Naive thymus-derived CD4-positive, alpha-beta T cell (primary cell): ENCODE results near the gene WASF3. TPM values are rescaled to one million over a fixed set of nuclear protein-coding genes. Genes with fewer than 3 reads are reported as not detected.
A peak's percentile ranks its signal among the peaks of the same experiment; 100 is the strongest.

Experiments used
- ATAC-seq: fragments of 150-1000 bp; cut with Tn5 transposase; 2 replicates; pipeline ENCODE4 v1.10.0; 2021; ENCODE audit warnings: mild to moderate bottlenecking, moderate library complexity
- CTCF ChIA-PET: fragments of 350-600 bp; sonication (Branson Sonifier 250); formaldehyde crosslinking; loops from one replicate; lab custom pipeline; 2021; ENCODE audit warnings: antibody characterized with exemption; lab: Charles Lee
- POLR2A ChIA-PET: fragments of 350-600 bp; sonication (Branson Sonifier 250); formaldehyde crosslinking; loops from one replicate; lab custom pipeline; 2021; ENCODE audit warnings: antibody characterized with exemption, inconsistent platforms; lab: Charles Lee
- DNase-seq, 9 donors: peaks; one replicate each; pipeline versions ENCODE4 v3.0.0 to v3.0.0-alpha.2; 2020 to 2022; ENCODE audit warnings: mixed read lengths in 1 of 9
- H3K27ac ChIP-seq: one replicate; pipeline ENCODE4 v1.7.0; 2013; ENCODE audit warnings: mild to moderate bottlenecking, low read depth, low read length, moderate library complexity
- H3K27me3 ChIP-seq, 2 donors: one replicate each; pipeline ENCODE4 v1.7.0; 2013; ENCODE audit warnings: low read length in 2 of 2, mild to moderate bottlenecking in 2 of 2, moderate library complexity in 2 of 2; ENCODE audit not compliant: control insufficient read depth in 2 of 2, insufficient read depth in 2 of 2
- H3K36me3 ChIP-seq, 3 experiments: 1 replicate in 2 of 3; 2 replicates in 1 of 3; pipeline ENCODE4 v1.7.0; 2013; ENCODE audit warnings: low read length in 3 of 3, mild to moderate bottlenecking in 3 of 3, moderate library complexity in 1 of 3; ENCODE audit not compliant: insufficient read depth in 3 of 3, control insufficient read depth in 2 of 3
- H3K4me1 ChIP-seq, 2 donors: one replicate each; pipeline ENCODE4 v1.7.0; 2013; ENCODE audit warnings: low read length in 2 of 2, mild to moderate bottlenecking in 2 of 2, moderate library complexity in 1 of 2; ENCODE audit not compliant: control insufficient read depth in 2 of 2, insufficient read depth in 2 of 2
- H3K4me3 ChIP-seq: 2 replicates; pipeline ENCODE4 v1.7.0; 2013; ENCODE audit warnings: mild to moderate bottlenecking, low read length
- H3K9me3 ChIP-seq, 3 experiments: 1 replicate in 2 of 3; 2 replicates in 1 of 3; pipeline ENCODE4 v1.7.0; 2013; ENCODE audit warnings: low read length in 3 of 3; ENCODE audit not compliant: control insufficient read depth in 2 of 3
- H3K27ac Mint-ChIP-seq, 9 donors: one replicate each; pipeline ENCODE4 v1.8.0; 2020 to 2022; ENCODE audit warnings: mixed read lengths in 9 of 9, mild to moderate bottlenecking in 8 of 9, moderate library complexity in 5 of 9, inconsistent platforms in 2 of 9
- H3K27me3 Mint-ChIP-seq, 5 donors: one replicate each; pipeline ENCODE4 v1.8.0; 2021 to 2022; ENCODE audit warnings: mixed read lengths in 5 of 5, mild to moderate bottlenecking in 1 of 5
- H3K36me3 Mint-ChIP-seq, 5 donors: one replicate each; pipeline ENCODE4 v1.8.0; 2020 to 2022; ENCODE audit warnings: mixed read lengths in 5 of 5, mild to moderate bottlenecking in 3 of 5, inconsistent platforms in 1 of 5
- H3K4me1 Mint-ChIP-seq, 7 donors: one replicate each; pipeline ENCODE4 v1.8.0; 2020 to 2022; ENCODE audit warnings: mixed read lengths in 7 of 7, mild to moderate bottlenecking in 3 of 7, inconsistent platforms in 1 of 7
- H3K4me3 Mint-ChIP-seq, 10 donors: one replicate each; pipeline ENCODE4 v1.8.0; 2020 to 2022; ENCODE audit warnings: mild to moderate bottlenecking in 10 of 10, mixed read lengths in 10 of 10, moderate library complexity in 6 of 10, inconsistent platforms in 2 of 10
- H3K9me3 Mint-ChIP-seq, 11 donors: one replicate each; pipeline ENCODE4 v1.8.0; 2020 to 2022; ENCODE audit warnings: mixed read lengths in 11 of 11, mild to moderate bottlenecking in 4 of 11, inconsistent platforms in 1 of 11, moderate library complexity in 1 of 11
- intact Hi-C, 2 donors: fragments of 100-400 bp; cut with micrococcal nuclease; formaldehyde crosslinking; loops; one replicate each; pipeline ENCODE4 v1.15.1; 2023
- polyA plus RNA-seq, 2 donors: library from polyadenylated mRNA; unstranded; fragments of 300-500 nt; fragmentation: Illumina TruSeq; gene quantifications; one replicate each; pipeline ENCODE4 v1.2.3, GENCODE V29; 2021
- total RNA-seq, 6 experiments: library from RNA in 5 of 6; stranded (reverse) in 5 of 6; gene quantifications; 1 replicate in 5 of 6; 2 replicates in 1 of 6; pipeline ENCODE4 v1.2.3 and lab custom pipeline; 2021 to 2026

The WASF3 gene
- total and polyA plus RNA-seq, 7 experiments from 2014 or later: 0.08 to 0.20 TPM; not detected in 5

- Histone ChIP-seq H3K27ac (no peak overlapping the region), H3K27me3 (peaks cover 0 to 6% of the 10 kb centered on the region in 2 donors), H3K36me3 (no peaks in the 10 kb centered on the region), H3K4me1 (no peaks in the 10 kb centered on the region), H3K4me3 (no peak overlapping the region), H3K9me3 (no peaks in the 10 kb centered on the region)
- H3K9me3 Mint-ChIP-seq: peaks cover 0 to 7% (median 0%) of the 10 kb centered on the region in 11 donors
- H3K4me3 Mint-ChIP-seq: peak overlapping the region; percentile 5 to 70 (median 44)
- intact Hi-C loops: no loop called here
- no peaks in the 10 kb centered on the region for H3K36me3 Mint-ChIP-seq
- ChIA-PET CTCF (no interaction called here), POLR2A (no interaction called here)
- no peak for DNase-seq
- peaks cover 3 to 18% (median 15%) of the 10 kb centered on the region in 7 donors for H3K4me1 Mint-ChIP-seq
- peak; percentile 26 for ATAC-seq
- peaks cover 41 to 49% (median 45%) of the 10 kb centered on the region in 5 donors for H3K27me3 Mint-ChIP-seq
- H3K27ac Mint-ChIP-seq: no peak overlapping the region
Observed at GRCh38 chr13:26557051-26557392, 461 bp upstream of the WASF3 start.

GRCh38 chr13:26558074-26558805, 757 bp downstream of the WASF3 start:
- no peak overlapping the region for H3K27ac ChIP-seq
- DNase-seq (no peak), ATAC-seq (no peak)
- POLR2A ChIA-PET: no interaction called here
- Mint-ChIP-seq H3K36me3 (peaks cover 0 to 3% (median 0%) of the 10 kb centered on the region in 5 donors), H3K27ac (no peak overlapping the region), H3K9me3 (peaks cover 0 to 7% (median 0%) of the 10 kb centered on the region in 11 donors), H3K4me1 (peaks cover 3 to 18% (median 15%) of the 10 kb centered on the region in 7 donors), H3K4me3 (peak overlapping the region; percentile 30 to 76 (median 68)), H3K27me3 (peaks cover 36 to 45% (median 41%) of the 10 kb centered on the region in 5 donors)
- no peaks in the 10 kb centered on the region for H3K9me3 ChIP-seq
- H3K27me3 ChIP-seq: peaks cover 0 to 6% of the 10 kb centered on the region in 2 donors
- CTCF ChIA-PET: no interaction called here
- intact Hi-C loops: no loop called here
- no peak overlapping the region for H3K4me3 ChIP-seq
- no peaks in the 10 kb centered on the region for H3K4me1 ChIP-seq
- H3K36me3 ChIP-seq: no peaks in the 10 kb centered on the region

- Mint-ChIP-seq H3K27me3 (peaks cover 32 to 47% (median 43%) of the 10 kb centered on the region in 5 donors), H3K9me3 (peaks cover 0 to 6% (median 0%) of the 10 kb centered on the region in 11 donors), H3K4me3 (peak overlapping the region in 6 of 10 donors; percentile 63 to 76 (median 72)), H3K4me1 (peaks cover 3 to 18% (median 15%) of the 10 kb centered on the region in 7 donors), H3K27ac (no peak overlapping the region), H3K36me3 (peaks cover 0 to 3% (median 0%) of the 10 kb centered on the region in 5 donors)
- no peak for ATAC-seq
- CTCF ChIA-PET: no interaction called here
- POLR2A ChIA-PET: no interaction called here
- no peak for DNase-seq
- Histone ChIP-seq H3K27ac (no peak overlapping the region), H3K36me3 (no peaks in the 10 kb centered on the region), H3K27me3 (peaks cover 0 to 6% of the 10 kb centered on the region in 2 donors), H3K4me3 (no peak overlapping the region), H3K9me3 (no peaks in the 10 kb centered on the region), H3K4me1 (no peaks in the 10 kb centered on the region)
- intact Hi-C loops: no loop called here
Observed at GRCh38 chr13:26558987-26559386, 1.5 kb downstream of the WASF3 start.

- Histone ChIP-seq H3K27me3 (peaks cover 0 to 6% of the 10 kb centered on the region in 2 donors), H3K4me3 (no peak overlapping the region), H3K4me1 (no peaks in the 10 kb centered on the region), H3K9me3 (no peaks in the 10 kb centered on the region), H3K36me3 (no peaks in the 10 kb centered on the region), H3K27ac (no peak overlapping the region)
- peaks cover 0 to under 1% (median 0%) of the 10 kb centered on the region in 11 donors for H3K9me3 Mint-ChIP-seq
- peaks cover 21 to 46% (median 39%) of the 10 kb centered on the region in 5 donors for H3K27me3 Mint-ChIP-seq
- peaks cover 0 to 3% (median 0%) of the 10 kb centered on the region in 5 donors for H3K36me3 Mint-ChIP-seq
- H3K27ac Mint-ChIP-seq: no peak overlapping the region
- peaks cover 3 to 18% (median 15%) of the 10 kb centered on the region in 7 donors for H3K4me1 Mint-ChIP-seq
- DNase-seq (no peak), ATAC-seq (no peak)
- POLR2A ChIA-PET: no interaction called here
- intact Hi-C loops: no loop called here
- CTCF ChIA-PET: no interaction called here
- H3K4me3 Mint-ChIP-seq: no peak overlapping the region
Observed at GRCh38 chr13:26560456-26560855, 3.0 kb downstream of the WASF3 start.

GRCh38 chr13:26561067-26561466, 3.6 kb downstream of the WASF3 start:
- Histone ChIP-seq H3K4me3 (no peak overlapping the region), H3K36me3 (no peaks in the 10 kb centered on the region), H3K27me3 (peaks cover 0 to 6% of the 10 kb centered on the region in 2 donors), H3K9me3 (no peaks in the 10 kb centered on the region), H3K27ac (no peak overlapping the region), H3K4me1 (no peaks in the 10 kb centered on the region)
- Mint-ChIP-seq H3K4me3 (no peak overlapping the region), H3K4me1 (peaks cover 3 to 18% (median 15%) of the 10 kb centered on the region in 7 donors), H3K27ac (no peak overlapping the region), H3K9me3 (no peaks in the 10 kb centered on the region), H3K36me3 (peaks cover 0 to 3% (median 0%) of the 10 kb centered on the region in 5 donors), H3K27me3 (peaks cover 15 to 43% (median 33%) of the 10 kb centered on the region in 5 donors)
- DNase-seq: no peak
- ATAC-seq: no peak
- ChIA-PET CTCF (no interaction called here), POLR2A (no interaction called here)
- intact Hi-C loops: no loop called here

- H3K27ac ChIP-seq: no peak overlapping the region
- no peaks in the 10 kb centered on the region for H3K9me3 ChIP-seq
- H3K27me3 ChIP-seq: peaks cover 0 to 6% of the 10 kb centered on the region in 2 donors
- DNase-seq (no peak), ATAC-seq (no peak)
- peaks cover 0 to 3% (median 0%) of the 10 kb centered on the region in 5 donors for H3K36me3 Mint-ChIP-seq
- ChIA-PET CTCF (no interaction called here), POLR2A (no interaction called here)
- H3K4me3 ChIP-seq: no peak overlapping the region
- no peak overlapping the region for H3K4me3 Mint-ChIP-seq
- no peaks in the 10 kb centered on the region for H3K9me3 Mint-ChIP-seq
- H3K27me3 Mint-ChIP-seq: peaks cover 17 to 39% (median 29%) of the 10 kb centered on the region in 5 donors
- no peaks in the 10 kb centered on the region for H3K36me3 ChIP-seq
- peaks cover 3 to 16% (median 13%) of the 10 kb centered on the region in 7 donors for H3K4me1 Mint-ChIP-seq
- intact Hi-C loops: no loop called here
- H3K27ac Mint-ChIP-seq: no peak overlapping the region
- H3K4me1 ChIP-seq: no peaks in the 10 kb centered on the region
Observed at GRCh38 chr13:26561651-26562511, 4.4 kb downstream of the WASF3 start.
